Neural cell (in vitro differentiated cells): ENCODE results near the gene SLC18A3.

Source experiments
- MXI1 ChIP-seq: fragments of 450-650 bp; conservative IDR thresholded peaks from 2 replicates; pipeline ENCODE4 v1.6.1; 2014; ENCODE audit warnings: antibody characterized with exemption, mild to moderate bottlenecking; ENCODE audit not compliant: poor library complexity, severe bottlenecking
- TAF1 ChIP-seq: IDR thresholded peaks from 2 replicates; pipeline ENCODE4 v1.6.1; 2012; ENCODE audit warnings: low read depth
- TF ChIP-seq, protein P1 (sequence below): fragments of 450-650 bp; IDR thresholded peaks from 2 replicates; pipeline ENCODE4 v1.5.1; 2014; ENCODE audit warnings: antibody characterized with exemption, mild to moderate bottlenecking, moderate library complexity; ENCODE audit not compliant: poor library complexity, severe bottlenecking
- TF ChIP-seq, protein P2 (sequence below): IDR thresholded peaks from 2 replicates; pipeline ENCODE4 v1.6.1; 2012; ENCODE audit warnings: borderline replicate concordance

DNA sequence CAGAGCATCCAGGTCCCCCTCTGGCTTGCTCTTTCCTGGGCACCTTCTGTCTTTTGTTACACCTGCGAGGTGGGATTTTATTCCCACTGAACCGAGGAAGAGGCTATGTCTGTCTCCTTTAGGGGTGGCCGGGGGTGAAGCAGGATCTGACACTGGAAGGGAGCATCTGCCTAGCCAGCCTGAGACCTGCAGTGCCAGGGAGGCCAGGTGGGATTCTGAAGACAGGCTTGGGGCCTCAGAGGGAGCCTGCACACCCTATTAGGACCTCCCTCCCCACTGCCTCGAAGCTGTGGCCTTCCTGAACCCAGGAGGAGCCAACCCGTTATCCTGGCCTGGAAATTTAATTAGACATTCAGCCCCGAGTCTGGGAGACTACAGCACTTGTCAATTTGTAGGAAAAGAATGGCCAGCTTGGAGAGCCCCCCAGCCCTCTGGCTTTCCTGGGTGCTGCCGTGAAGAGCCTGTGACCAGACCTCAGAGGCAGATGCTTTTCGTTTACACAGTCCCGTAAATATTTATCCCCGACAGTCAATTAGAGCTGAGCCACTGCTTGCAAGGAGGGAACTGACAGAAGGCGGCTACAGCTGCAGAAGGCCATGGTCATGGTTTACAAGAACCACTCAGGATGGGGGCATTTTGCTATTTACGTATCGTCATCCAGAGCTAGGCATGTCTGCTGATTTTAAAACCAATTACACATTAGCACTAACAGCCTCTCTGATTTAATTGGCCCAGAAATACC is 23.4 kb downstream of the SLC18A3 start:
- TF ChIP-seq MXI1 (no peak), TAF1 (no peak)
- TF ChIP-seq, protein P1, sequence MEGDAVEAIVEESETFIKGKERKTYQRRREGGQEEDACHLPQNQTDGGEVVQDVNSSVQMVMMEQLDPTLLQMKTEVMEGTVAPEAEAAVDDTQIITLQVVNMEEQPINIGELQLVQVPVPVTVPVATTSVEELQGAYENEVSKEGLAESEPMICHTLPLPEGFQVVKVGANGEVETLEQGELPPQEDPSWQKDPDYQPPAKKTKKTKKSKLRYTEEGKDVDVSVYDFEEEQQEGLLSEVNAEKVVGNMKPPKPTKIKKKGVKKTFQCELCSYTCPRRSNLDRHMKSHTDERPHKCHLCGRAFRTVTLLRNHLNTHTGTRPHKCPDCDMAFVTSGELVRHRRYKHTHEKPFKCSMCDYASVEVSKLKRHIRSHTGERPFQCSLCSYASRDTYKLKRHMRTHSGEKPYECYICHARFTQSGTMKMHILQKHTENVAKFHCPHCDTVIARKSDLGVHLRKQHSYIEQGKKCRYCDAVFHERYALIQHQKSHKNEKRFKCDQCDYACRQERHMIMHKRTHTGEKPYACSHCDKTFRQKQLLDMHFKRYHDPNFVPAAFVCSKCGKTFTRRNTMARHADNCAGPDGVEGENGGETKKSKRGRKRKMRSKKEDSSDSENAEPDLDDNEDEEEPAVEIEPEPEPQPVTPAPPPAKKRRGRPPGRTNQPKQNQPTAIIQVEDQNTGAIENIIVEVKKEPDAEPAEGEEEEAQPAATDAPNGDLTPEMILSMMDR, result no peak
- TF ChIP-seq, protein P2, sequence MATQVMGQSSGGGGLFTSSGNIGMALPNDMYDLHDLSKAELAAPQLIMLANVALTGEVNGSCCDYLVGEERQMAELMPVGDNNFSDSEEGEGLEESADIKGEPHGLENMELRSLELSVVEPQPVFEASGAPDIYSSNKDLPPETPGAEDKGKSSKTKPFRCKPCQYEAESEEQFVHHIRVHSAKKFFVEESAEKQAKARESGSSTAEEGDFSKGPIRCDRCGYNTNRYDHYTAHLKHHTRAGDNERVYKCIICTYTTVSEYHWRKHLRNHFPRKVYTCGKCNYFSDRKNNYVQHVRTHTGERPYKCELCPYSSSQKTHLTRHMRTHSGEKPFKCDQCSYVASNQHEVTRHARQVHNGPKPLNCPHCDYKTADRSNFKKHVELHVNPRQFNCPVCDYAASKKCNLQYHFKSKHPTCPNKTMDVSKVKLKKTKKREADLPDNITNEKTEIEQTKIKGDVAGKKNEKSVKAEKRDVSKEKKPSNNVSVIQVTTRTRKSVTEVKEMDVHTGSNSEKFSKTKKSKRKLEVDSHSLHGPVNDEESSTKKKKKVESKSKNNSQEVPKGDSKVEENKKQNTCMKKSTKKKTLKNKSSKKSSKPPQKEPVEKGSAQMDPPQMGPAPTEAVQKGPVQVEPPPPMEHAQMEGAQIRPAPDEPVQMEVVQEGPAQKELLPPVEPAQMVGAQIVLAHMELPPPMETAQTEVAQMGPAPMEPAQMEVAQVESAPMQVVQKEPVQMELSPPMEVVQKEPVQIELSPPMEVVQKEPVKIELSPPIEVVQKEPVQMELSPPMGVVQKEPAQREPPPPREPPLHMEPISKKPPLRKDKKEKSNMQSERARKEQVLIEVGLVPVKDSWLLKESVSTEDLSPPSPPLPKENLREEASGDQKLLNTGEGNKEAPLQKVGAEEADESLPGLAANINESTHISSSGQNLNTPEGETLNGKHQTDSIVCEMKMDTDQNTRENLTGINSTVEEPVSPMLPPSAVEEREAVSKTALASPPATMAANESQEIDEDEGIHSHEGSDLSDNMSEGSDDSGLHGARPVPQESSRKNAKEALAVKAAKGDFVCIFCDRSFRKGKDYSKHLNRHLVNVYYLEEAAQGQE, result no peak
